ENCODE measurements around the gene RFX3. TPM values are rescaled to one million over a fixed set of nuclear protein-coding genes. Genes with fewer than 3 reads are reported as not detected.

RFX3 gene
- total and polyA plus RNA-seq, 2 donors (not counting 3 experiments of a cell fraction or from before 2014, with no cell fraction given) = 4.8 to 10.5 TPM

DNA sequence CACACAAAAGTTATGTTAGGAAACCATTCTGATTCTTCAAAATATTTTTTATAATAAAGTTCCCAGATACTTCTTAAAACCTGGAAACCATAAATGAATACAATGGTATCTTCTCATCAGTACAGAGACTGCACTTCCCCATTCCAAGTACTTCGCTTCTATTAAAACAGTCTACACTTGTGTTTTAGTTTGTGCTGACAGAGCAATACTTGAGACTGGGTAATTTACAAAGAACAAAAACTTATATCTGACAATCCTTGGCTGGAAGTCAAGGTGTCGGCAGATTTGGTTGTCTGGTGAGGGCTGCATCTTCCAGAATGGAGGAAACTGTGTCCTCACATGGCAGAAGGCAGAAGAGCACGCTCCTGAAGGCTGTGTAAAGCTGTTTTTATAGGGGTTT, 70.1 kb downstream of the RFX3 start:
- H3K9ac ChIP-seq (replicated peaks; ENCODE audit: extremely low read depth, insufficient read depth, low read length) = no peak overlapping the region
- ChIA-PET CTCF (interaction anchor here (1.5 to 2.2 kb wide), 2 partner anchors 15 to 44 kb away, joined by 3 to 13 read pairs; no protein-coding TSS in a partner anchor), POLR2A (no interaction called here)
- BruUV-seq (replicated peaks) = no TSS peak
- H3K4me2 ChIP-seq (ENCODE audit: insufficient read depth, low read length) = no peak overlapping the region
- no peak for TF ChIP-seq MYC (IDR thresholded peaks at IDR 0.05; ENCODE audit: low read depth, low read length)
- no peak for TF ChIP-seq JUN (IDR thresholded peaks at IDR 0.05; ENCODE audit: borderline replicate concordance, insufficient read depth, insufficient read length, low read depth)
- TF ChIP-seq, protein P1, sequence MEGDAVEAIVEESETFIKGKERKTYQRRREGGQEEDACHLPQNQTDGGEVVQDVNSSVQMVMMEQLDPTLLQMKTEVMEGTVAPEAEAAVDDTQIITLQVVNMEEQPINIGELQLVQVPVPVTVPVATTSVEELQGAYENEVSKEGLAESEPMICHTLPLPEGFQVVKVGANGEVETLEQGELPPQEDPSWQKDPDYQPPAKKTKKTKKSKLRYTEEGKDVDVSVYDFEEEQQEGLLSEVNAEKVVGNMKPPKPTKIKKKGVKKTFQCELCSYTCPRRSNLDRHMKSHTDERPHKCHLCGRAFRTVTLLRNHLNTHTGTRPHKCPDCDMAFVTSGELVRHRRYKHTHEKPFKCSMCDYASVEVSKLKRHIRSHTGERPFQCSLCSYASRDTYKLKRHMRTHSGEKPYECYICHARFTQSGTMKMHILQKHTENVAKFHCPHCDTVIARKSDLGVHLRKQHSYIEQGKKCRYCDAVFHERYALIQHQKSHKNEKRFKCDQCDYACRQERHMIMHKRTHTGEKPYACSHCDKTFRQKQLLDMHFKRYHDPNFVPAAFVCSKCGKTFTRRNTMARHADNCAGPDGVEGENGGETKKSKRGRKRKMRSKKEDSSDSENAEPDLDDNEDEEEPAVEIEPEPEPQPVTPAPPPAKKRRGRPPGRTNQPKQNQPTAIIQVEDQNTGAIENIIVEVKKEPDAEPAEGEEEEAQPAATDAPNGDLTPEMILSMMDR (IDR thresholded peaks at IDR 0.05; ENCODE audit: extremely low read depth in 1 of 2, insufficient read depth in 1 of 2, low read depth in 1 of 2, low read length in 2 of 2) = no peak
- no peak for TF ChIP-seq GATA2 (IDR thresholded peaks at IDR 0.05; ENCODE audit: insufficient read depth, insufficient read length, low read depth, low read length)
- TF ChIP-seq EZH2 (IDR thresholded peaks at IDR 0.05; ENCODE audit: borderline replicate concordance, low read depth, low read length, severe bottlenecking) = no peak
- no peak for TF ChIP-seq FOS (IDR thresholded peaks at IDR 0.05; ENCODE audit: borderline replicate concordance, insufficient read depth, low read length)
- no peak for TF ChIP-seq POLR2AphosphoS5 (IDR thresholded peaks at IDR 0.05; ENCODE audit: insufficient read depth, low read depth, low read length)
- no peaks in the 10 kb centered on the region for H3K27me3 ChIP-seq (ENCODE audit: control insufficient read depth in 2 of 2, insufficient read depth in 2 of 2, low read length in 2 of 2)
- no peak overlapping the region for H3K4me3 ChIP-seq (replicated peaks in 1 of 3; ENCODE audit: insufficient read depth in 1 of 3, low read depth in 1 of 3, low read length in 3 of 3)
- no peaks in the 10 kb centered on the region for H3K9me1 ChIP-seq (replicated peaks; ENCODE audit: control insufficient read depth, extremely low read depth, insufficient read depth, low read length)
- no peaks in the 10 kb centered on the region for H3K36me3 ChIP-seq (ENCODE audit: control insufficient read depth in 2 of 2, extremely low read depth in 1 of 2, insufficient read depth in 2 of 2, low read length in 2 of 2)
- dilution Hi-C loops (cut with MboI; ENCODE audit: extremely low pct_ligation_motif_present, low sequenced_read_pairs) = no loop called here
- no peaks in the 10 kb centered on the region for H3K79me2 ChIP-seq (ENCODE audit: control insufficient read depth, insufficient read depth, low read length)
- no peak overlapping the region for H3K27ac ChIP-seq (ENCODE audit: insufficient read depth, low read depth, low read length)
- no peak for DNase-seq (ENCODE audit: low read depth, low spot score)
- H2AFZ ChIP-seq (ENCODE audit: low read depth, low read length) = no peak overlapping the region
- intact Hi-C loops (cut with micrococcal nuclease) = no loop called here
- H3K9me3 ChIP-seq (replicated peaks; ENCODE audit: control insufficient read depth, insufficient read depth, low read length) = no peaks in the 10 kb centered on the region
- H3K4me1 ChIP-seq (ENCODE audit: control insufficient read depth, extremely low read depth, insufficient read depth, low read length) = no peaks in the 10 kb centered on the region
- no peak for FAIRE-seq
- no peaks in the 10 kb centered on the region for H4K20me1 ChIP-seq (replicated peaks; ENCODE audit: control insufficient read depth, extremely low read depth, insufficient read depth, low read length)
